Activated naive CD8-positive, alpha-beta T cell (primary cell): ENCODE results near the gene TTLL5.

Experiments
- H3K27ac Mint-ChIP-seq: one replicate; pipeline ENCODE4 v1.8.0; 2021; ENCODE audit warnings: mixed read lengths
- H3K27me3 Mint-ChIP-seq: one replicate; pipeline ENCODE4 v1.8.0; 2021; ENCODE audit warnings: mixed read lengths
- H3K36me3 Mint-ChIP-seq: one replicate; pipeline ENCODE4 v1.8.0; 2021; ENCODE audit warnings: mixed read lengths
- H3K4me1 Mint-ChIP-seq: one replicate; pipeline ENCODE4 v1.8.0; 2021; ENCODE audit warnings: low read depth, mixed read lengths
- H3K4me3 Mint-ChIP-seq: one replicate; pipeline ENCODE4 v1.8.0; 2021; ENCODE audit warnings: mild to moderate bottlenecking, mixed read lengths
- H3K9me3 Mint-ChIP-seq: one replicate; pipeline ENCODE4 v1.8.0; 2021; ENCODE audit warnings: low read depth, mixed read lengths

The TTLL5 gene

DNA sequence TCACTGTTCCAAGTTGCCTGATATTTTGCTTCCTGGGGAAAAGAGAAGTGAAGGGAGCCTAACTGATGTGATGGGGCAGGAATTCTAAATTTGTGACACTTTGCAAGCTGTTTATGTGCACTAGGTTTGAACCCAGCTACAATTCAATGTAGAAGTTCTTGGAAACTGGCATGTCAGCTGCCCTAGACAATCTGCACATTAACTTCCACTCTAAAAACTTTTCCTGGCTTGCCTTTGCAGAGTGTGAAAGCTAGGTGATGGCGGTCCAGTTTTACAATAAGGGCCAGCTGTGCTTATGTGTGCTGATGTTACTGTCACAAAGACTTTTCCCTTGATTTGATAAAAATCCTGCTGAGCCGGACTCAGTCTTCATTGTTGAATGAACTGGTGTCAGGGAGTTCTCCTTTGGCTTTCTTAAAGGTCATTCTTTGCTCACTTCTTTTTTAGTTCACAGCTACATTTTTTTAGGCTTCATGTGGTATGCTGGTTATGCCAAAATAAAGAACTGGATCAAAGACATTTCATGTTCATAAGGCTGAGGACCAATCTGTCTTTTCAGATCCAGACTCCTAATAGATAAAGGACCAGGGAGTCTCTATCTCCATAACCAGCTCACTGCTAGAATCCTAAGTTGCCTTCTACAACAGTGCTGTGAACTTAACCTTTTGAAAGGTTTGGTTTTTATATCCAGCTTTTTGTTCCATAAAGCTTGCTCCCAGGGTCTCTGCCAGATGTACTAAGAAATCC lies 187.3 kb downstream of the TTLL5 start:
- Mint-ChIP-seq H3K4me1 (no peaks in the 10 kb centered on the region), H3K9me3 (no peaks in the 10 kb centered on the region), H3K27ac (no peak overlapping the region), H3K4me3 (no peak overlapping the region), H3K36me3 (peaks cover 12% of the 10 kb centered on the region), H3K27me3 (no peaks in the 10 kb centered on the region)

DNA sequence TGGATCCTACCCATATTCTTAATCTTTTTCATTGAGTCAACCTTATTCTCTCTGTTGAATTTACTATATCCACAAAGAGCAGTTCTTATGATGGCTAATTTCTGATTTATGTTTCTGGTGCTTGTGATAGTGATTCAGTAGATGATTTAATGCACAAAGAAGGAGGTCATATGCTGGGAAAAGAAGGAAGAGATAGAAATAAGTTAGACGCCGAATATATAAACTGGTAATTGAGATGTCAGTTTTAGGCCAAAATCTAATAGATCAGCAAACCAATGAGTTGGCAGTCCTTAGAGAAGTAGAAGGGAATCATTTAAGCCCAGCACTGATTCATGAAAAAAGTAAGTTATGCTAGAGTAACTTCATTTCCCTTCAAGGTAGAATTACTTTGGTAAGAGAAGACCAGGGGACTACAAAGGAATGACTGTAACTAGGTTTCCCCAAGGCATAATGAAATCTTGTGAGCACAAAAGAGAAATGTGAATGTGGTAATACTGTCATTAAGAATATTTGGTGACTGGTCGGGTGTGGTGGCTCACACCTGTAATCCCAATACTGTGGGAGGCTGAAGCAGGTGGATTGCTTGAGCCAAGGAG lies 188.4 kb downstream of the TTLL5 start:
- no peak overlapping the region for H3K4me3 Mint-ChIP-seq
- no peak overlapping the region for H3K27ac Mint-ChIP-seq
- no peaks in the 10 kb centered on the region for H3K9me3 Mint-ChIP-seq
- H3K36me3 Mint-ChIP-seq, result peaks cover 13% of the 10 kb centered on the region
- no peaks in the 10 kb centered on the region for H3K27me3 Mint-ChIP-seq
- H3K4me1 Mint-ChIP-seq, result no peaks in the 10 kb centered on the region

DNA sequence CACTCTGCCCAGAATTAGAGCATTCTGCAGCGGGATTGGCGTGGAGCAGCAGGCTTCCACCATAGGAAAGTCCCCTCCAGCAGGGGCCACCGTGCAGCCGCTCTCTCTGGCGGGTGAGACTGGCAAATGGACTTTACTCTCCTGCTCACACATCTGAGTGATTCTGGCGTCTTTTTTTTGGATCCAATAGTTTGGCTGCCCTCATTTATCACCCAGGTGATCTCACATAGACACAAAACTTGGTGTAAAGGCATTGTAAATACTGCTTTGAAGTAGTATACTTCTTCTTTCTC lies 190.5 kb downstream of the TTLL5 start:
- peaks cover 16% of the 10 kb centered on the region for H3K36me3 Mint-ChIP-seq
- H3K27me3 Mint-ChIP-seq, result no peaks in the 10 kb centered on the region
- no peak overlapping the region for H3K4me3 Mint-ChIP-seq
- no peaks in the 10 kb centered on the region for H3K9me3 Mint-ChIP-seq
- H3K27ac Mint-ChIP-seq, result no peak overlapping the region
- no peaks in the 10 kb centered on the region for H3K4me1 Mint-ChIP-seq

DNA sequence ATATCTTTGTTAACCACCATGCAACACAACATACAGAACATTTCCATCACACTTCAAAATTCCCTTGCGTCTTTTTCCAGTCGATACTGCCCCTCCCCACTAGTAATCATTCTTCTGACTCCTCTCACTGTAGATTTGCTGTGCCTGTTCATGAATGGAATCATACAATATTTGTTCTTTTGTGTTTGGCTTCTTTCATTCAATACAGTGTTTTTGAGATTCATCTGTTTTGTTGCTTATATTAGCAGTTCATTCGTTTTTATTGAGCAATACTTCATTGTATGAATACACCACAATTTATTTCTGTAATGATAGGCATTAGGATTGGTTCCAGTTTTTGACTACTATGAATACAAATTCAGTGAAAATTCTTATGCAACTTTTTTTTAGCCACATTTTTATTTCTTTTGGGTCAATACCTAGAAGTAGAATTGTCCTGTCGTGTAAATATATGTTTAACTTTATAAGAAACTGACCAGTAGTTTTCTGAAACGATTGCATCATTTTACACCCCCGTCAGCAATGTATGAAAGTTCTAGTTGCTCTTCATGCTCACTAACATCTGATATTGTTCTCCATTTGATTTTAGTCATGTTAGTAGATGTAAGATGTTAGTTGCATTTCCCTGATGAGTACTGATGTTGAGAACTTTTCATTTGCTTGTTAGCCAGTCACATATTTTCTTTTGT lies 193.2 kb downstream of the TTLL5 start:
- Mint-ChIP-seq H3K4me3 (no peak overlapping the region), H3K27me3 (no peaks in the 10 kb centered on the region), H3K9me3 (no peaks in the 10 kb centered on the region), H3K36me3 (peaks cover 18% of the 10 kb centered on the region), H3K27ac (no peak overlapping the region), H3K4me1 (no peaks in the 10 kb centered on the region)

DNA sequence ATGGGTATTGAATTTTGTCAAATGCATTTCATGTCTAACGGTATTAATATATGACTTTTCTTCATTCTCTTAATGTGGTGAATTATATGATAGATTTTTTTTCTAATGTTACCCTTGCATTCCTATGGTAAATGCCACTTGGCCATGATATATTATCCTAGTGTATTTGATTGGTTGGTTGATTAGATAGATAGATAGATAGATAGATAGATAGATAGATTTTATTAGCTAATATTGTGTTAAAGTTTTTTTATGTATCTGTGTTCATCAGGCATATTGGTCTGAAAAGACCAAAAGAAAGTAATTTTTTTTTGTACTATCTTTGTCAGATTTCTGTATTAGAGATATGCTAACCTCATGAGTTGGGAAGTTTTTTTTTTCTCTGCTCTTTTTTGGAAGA lies 196.2 kb downstream of the TTLL5 start:
- Mint-ChIP-seq H3K4me3 (no peak overlapping the region), H3K9me3 (no peaks in the 10 kb centered on the region), H3K27me3 (no peaks in the 10 kb centered on the region), H3K36me3 (peaks cover 20% of the 10 kb centered on the region), H3K27ac (no peak overlapping the region), H3K4me1 (no peaks in the 10 kb centered on the region)

DNA sequence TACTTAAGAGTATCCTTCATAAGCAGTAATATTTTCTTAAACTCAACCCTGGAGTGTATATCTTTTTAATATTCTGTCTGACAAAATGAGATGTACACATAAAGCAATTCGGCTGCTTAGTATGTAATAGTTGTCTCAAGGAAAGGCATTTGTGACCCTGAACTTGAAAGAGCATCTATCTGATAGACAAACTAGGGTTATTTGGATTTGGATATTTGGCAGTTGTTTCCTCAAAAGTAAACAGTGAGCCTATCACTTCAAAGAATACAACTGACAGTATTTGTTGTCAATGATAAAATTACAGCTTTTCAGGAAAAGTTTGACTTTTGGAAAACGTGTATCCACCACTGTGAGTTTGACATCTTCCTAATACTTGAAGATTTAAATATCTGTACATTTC lies 197.3 kb downstream of the TTLL5 start:
- Mint-ChIP-seq H3K27me3 (no peaks in the 10 kb centered on the region), H3K36me3 (peaks cover 17% of the 10 kb centered on the region), H3K4me1 (no peaks in the 10 kb centered on the region), H3K4me3 (no peak overlapping the region), H3K27ac (no peak overlapping the region), H3K9me3 (no peaks in the 10 kb centered on the region)

DNA sequence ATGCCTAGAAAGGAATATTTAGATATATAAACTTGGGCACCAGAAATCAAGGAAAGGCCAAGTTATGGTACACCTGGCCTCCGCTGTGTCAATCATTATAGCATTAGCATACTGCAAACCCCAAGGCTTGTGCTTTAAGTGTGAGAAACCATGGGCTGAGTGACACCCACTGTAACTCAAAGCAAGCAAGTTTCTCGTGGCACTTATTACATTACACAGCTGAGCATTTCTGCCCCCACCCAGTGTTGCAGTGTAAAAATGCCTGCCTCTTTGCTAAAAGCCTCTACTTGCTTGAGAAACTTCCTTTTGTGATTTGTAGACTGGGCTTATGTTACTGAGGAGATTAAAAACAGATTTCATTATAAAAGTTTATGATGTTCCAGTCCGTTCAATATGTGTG lies 198.7 kb downstream of the TTLL5 start:
- Mint-ChIP-seq H3K27ac (no peak overlapping the region), H3K4me3 (no peak overlapping the region), H3K36me3 (peaks cover 17% of the 10 kb centered on the region), H3K27me3 (no peaks in the 10 kb centered on the region), H3K9me3 (no peaks in the 10 kb centered on the region), H3K4me1 (no peaks in the 10 kb centered on the region)

DNA sequence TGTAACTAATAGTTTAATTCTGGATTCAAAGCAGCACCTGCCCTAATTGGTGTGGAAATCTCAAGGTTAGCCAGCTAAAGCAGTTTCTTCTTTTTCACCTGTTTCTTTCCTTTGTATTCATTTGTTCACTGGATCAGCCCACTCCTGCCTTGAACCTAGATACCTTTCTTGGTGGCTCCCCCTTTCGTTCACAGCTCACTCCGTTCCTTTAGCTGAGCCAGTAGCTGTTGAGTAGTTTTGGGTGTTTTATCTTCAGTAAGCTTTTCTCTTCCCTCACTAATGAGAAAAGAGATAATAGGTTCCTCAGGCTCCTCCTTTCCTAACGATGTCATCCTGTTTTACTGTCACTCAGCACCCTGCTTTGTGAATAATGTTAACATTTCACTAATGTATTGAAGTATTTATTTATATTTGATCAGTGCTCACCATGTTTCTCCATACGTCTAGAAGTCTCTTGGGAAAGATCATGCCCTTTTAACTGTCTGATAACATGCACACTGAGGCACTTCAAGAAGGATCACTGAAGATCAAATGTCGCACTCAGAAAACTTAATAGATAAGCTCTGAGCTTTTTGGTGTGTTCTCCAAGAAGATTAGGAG lies 199.6 kb downstream of the TTLL5 start:
- no peak overlapping the region for H3K27ac Mint-ChIP-seq
- peaks cover 15% of the 10 kb centered on the region for H3K36me3 Mint-ChIP-seq
- no peaks in the 10 kb centered on the region for H3K9me3 Mint-ChIP-seq
- no peak overlapping the region for H3K4me3 Mint-ChIP-seq
- H3K27me3 Mint-ChIP-seq, result no peaks in the 10 kb centered on the region
- no peaks in the 10 kb centered on the region for H3K4me1 Mint-ChIP-seq

DNA sequence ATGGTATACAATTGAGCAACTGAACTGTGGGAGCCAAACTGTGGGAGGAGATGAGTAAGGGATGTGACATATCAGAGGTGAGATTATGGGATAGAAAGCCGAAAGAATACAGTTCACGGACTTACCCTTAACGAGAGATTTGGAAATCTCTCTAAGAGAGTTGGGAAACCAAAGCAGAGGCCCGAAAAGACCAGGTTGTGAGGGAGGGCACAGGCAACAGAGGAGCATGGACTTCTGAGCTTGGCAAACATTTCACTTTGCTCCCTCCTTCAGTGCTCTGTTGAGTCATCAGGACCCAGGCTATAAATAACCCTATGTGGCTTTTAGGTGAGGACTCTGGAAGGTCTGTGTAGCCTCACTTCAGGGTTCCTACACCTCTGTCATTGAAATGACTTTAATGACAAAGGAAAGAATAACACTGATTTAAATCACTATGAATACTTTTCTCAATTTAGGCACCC lies 200.1 kb downstream of the TTLL5 start:
- Mint-ChIP-seq H3K9me3 (no peaks in the 10 kb centered on the region), H3K27ac (no peak overlapping the region), H3K4me1 (no peaks in the 10 kb centered on the region), H3K27me3 (no peaks in the 10 kb centered on the region), H3K36me3 (peaks cover 15% of the 10 kb centered on the region), H3K4me3 (no peak overlapping the region)

DNA sequence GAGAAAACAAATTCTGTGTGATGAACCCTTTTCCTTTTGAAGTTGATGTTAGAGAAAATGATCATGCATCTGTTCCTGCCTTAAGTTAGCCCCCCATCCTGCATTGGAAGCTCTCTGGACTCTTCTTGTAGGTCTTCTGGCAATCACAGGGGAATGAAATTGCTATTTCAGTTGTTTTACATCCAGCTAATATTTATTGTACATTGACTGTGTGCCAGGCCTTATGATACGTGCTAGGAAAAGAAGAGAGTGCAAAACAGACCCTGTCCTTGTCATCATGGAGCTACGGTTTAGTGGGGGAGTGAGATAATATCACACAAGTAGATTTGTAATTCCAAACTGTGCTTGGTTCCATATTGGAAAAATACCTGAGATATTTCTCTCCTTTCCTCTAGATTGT lies 202.2 kb downstream of the TTLL5 start:
- H3K4me1 Mint-ChIP-seq, result no peaks in the 10 kb centered on the region
- peaks cover 22% of the 10 kb centered on the region for H3K36me3 Mint-ChIP-seq
- H3K27me3 Mint-ChIP-seq, result no peaks in the 10 kb centered on the region
- no peak overlapping the region for H3K4me3 Mint-ChIP-seq
- H3K9me3 Mint-ChIP-seq, result no peaks in the 10 kb centered on the region
- H3K27ac Mint-ChIP-seq, result no peak overlapping the region

DNA sequence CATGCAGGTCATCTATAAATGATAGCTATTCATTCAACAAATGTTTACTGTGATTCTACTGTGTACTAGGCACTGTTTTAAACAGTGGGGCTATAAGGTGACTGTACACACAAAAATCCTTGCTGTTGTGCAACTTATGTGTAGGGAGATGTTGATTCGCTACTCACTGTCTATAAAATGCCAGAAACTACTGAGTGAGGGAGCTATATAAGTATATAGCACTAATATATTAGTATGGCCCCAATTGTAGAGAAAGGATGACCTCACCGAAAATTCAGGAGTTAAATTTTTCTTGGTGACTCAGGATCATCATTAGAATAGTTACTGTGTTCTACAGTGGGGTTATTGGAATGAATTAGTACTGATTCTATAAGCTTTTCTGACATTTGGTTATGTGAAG lies 203.3 kb downstream of the TTLL5 start:
- no peaks in the 10 kb centered on the region for H3K4me1 Mint-ChIP-seq
- no peaks in the 10 kb centered on the region for H3K27me3 Mint-ChIP-seq
- H3K4me3 Mint-ChIP-seq, result no peak overlapping the region
- no peak overlapping the region for H3K27ac Mint-ChIP-seq
- peaks cover 24% of the 10 kb centered on the region for H3K36me3 Mint-ChIP-seq
- H3K9me3 Mint-ChIP-seq, result no peaks in the 10 kb centered on the region

DNA sequence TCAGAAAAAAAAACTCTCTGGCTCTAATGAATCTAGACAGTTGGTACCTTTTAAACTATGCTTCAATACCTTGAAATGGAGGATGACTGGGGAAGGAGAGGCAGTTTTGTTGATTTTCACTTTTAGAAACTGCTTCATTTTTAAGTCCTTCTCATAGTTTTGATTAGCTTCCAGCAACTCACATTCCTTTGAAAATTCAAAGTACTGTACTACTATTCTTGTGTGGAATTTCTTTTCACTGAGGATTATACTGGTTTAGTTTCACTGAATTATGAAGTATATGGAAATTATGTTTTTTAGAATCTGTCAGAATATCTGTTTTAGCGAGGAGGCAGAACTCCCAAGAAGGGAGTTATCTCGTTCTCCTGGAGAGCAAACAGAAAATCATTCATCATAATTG lies 204.5 kb downstream of the TTLL5 start:
- H3K4me1 Mint-ChIP-seq, result no peaks in the 10 kb centered on the region
- no peak overlapping the region for H3K4me3 Mint-ChIP-seq
- no peak overlapping the region for H3K27ac Mint-ChIP-seq
- peaks cover 28% of the 10 kb centered on the region for H3K36me3 Mint-ChIP-seq
- H3K27me3 Mint-ChIP-seq, result no peaks in the 10 kb centered on the region
- no peaks in the 10 kb centered on the region for H3K9me3 Mint-ChIP-seq

DNA sequence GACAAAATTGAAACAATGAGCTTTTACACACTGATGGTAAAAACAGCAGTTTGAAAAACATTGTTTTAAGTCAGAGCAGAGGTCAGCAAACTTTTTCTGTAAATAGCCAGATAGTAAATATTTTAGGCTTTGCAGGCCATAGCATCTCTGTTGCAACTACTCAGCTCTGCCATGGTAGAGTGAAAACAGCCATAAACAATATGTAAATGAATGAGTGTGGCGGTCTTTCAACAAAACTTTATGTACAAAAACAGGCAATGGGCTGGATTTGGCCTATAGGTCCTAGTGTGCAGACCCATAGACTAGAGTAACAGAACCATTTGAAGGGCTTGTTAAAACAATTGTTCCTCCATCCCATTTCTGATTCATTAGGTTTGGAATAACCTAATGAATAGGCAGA lies 205.9 kb downstream of the TTLL5 start:
- Mint-ChIP-seq H3K4me3 (no peak overlapping the region), H3K27ac (no peak overlapping the region), H3K36me3 (peaks cover 34% of the 10 kb centered on the region), H3K4me1 (no peaks in the 10 kb centered on the region), H3K9me3 (no peaks in the 10 kb centered on the region), H3K27me3 (no peaks in the 10 kb centered on the region)

DNA sequence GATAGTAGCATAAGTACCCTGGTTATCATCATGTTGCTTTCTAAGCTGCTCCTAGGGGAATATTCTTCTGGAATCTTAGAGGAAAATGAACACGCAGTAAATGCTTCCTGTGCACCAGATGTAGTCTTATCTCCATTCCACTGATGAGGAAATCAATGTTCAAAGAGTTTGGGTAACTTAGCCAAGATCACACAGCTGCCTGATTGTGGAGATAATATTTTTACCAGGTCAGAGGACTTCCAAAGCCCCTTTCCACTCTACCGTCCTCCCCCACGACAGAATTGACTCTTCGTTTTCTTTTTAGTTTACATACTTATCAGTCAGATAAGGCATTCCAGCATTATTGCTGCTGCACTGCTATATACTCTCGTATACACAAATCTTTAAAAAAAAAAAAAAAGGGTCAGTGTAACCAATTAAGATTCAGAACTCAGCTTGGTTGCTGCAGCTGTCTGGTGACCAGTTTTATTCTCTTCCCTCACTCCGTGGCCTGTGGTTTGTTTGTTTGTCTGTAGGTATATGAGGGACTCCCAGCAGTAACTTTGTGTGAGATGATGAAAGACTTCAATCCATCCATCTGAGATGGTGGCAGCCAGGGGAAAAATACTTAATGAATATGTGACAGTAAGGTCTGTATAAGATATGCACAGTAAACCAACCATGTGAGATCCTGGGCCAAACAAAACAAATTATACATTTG lies 210.3 kb downstream of the TTLL5 start:
- no peak overlapping the region for H3K27ac Mint-ChIP-seq
- no peaks in the 10 kb centered on the region for H3K27me3 Mint-ChIP-seq
- no peak overlapping the region for H3K4me3 Mint-ChIP-seq
- no peaks in the 10 kb centered on the region for H3K4me1 Mint-ChIP-seq
- no peaks in the 10 kb centered on the region for H3K9me3 Mint-ChIP-seq
- H3K36me3 Mint-ChIP-seq, result peaks cover 28% of the 10 kb centered on the region

DNA sequence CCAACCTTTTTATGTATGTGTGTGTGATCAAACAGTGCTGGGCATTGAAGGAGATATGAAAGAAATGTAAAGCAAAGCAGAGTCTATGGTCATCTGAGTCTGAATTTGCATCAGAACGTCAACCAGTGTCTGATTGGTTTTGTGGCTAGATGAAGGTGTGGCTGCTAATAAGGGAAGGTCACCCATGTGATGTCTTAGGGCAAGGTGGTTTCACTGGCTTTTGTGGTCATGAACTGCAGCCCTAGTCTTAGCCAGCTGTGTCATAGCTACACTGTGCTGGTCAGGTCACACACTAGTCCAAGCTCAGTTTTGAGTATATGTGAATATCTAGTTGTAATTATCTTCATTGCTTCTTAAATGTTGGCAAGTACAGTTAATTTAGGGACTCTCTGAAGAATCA lies 214.9 kb downstream of the TTLL5 start:
- H3K4me1 Mint-ChIP-seq, result no peaks in the 10 kb centered on the region
- H3K36me3 Mint-ChIP-seq, result peaks cover 15% of the 10 kb centered on the region
- no peaks in the 10 kb centered on the region for H3K9me3 Mint-ChIP-seq
- no peaks in the 10 kb centered on the region for H3K27me3 Mint-ChIP-seq
- no peak overlapping the region for H3K4me3 Mint-ChIP-seq
- H3K27ac Mint-ChIP-seq, result no peak overlapping the region
